Caco-2 (cell line): Measurements from ENCODE around the gene SIGLEC15. TPM values are rescaled to one million over a fixed set of nuclear protein-coding genes. Genes with fewer than 3 reads are reported as not detected.
"Not testable (repeated sequence)": the region's sequence is repeated elsewhere in the genome, so short reads cannot be mapped to it uniquely, and the experiment has no call there.

ENCODE experiments used
- BruUV-seq: library from RNA; stranded (reverse); fragments of 400-500 nt; replicated peaks from 2 replicates; lab custom pipeline; 2021; lab: Mats Ljungman, UMichigan
- CTCF ChIA-PET: fragments of 300-600 bp; sonication (Branson Sonifier 250); formaldehyde crosslinking; loops from one replicate; lab custom pipeline; 2022; ENCODE audit warnings: antibody characterized with exemption; lab: Charles Lee
- POLR2A ChIA-PET: fragments of 300-600 bp; sonication (Branson Sonifier 250); formaldehyde crosslinking; loops from one replicate; lab custom pipeline; 2022; ENCODE audit warnings: antibody characterized with exemption; lab: Charles Lee
- DNase-seq, 2 experiments: peaks; one replicate each; pipeline versions ENCODE4 v3.0.0 to v3.0.0-alpha.2; 2020 to 2022
- H3K27me3 ChIP-seq: replicated peaks from 2 replicates; pipeline ENCODE4 v1.6.0; 2011; ENCODE audit warnings: low read length; ENCODE audit not compliant: control insufficient read depth, insufficient read depth
- H3K36me3 ChIP-seq: 2 replicates; pipeline ENCODE4 v1.5.1; 2011; ENCODE audit warnings: low read length; ENCODE audit not compliant: control insufficient read depth, insufficient read depth
- H3K4me1 ChIP-seq: fragments of 250-450 bp; sonication (Bioruptor Pico); 2 replicates; pipeline ENCODE4 v1.5.1; 2020; ENCODE audit warnings: mild to moderate bottlenecking
- H3K4me3 ChIP-seq: 2 replicates; pipeline ENCODE4 v1.5.1; 2011; ENCODE audit warnings: low read depth, mild to moderate bottlenecking, control low read depth, low read length
- H3K9me3 ChIP-seq: fragments of 250-450 bp; sonication (Bioruptor Pico); 2 replicates; pipeline ENCODE4 v1.5.1; 2020; ENCODE audit warnings: mild to moderate bottlenecking, moderate library complexity
- H3K27ac Mint-ChIP-seq: one replicate; pipeline ENCODE4 v1.8.0; 2022; ENCODE audit warnings: mixed read lengths; ENCODE audit not compliant: unreplicated experiment
- H3K27me3 Mint-ChIP-seq: one replicate; pipeline ENCODE4 v1.8.0; 2022; ENCODE audit warnings: mixed read lengths; ENCODE audit not compliant: insufficient read depth, unreplicated experiment
- H3K36me3 Mint-ChIP-seq: one replicate; pipeline ENCODE4 v1.8.0; 2022; ENCODE audit warnings: mild to moderate bottlenecking, mixed read lengths; ENCODE audit not compliant: insufficient read depth, unreplicated experiment
- H3K4me1 Mint-ChIP-seq: one replicate; pipeline ENCODE4 v1.8.0; 2022; ENCODE audit warnings: low read depth, mixed read lengths; ENCODE audit not compliant: unreplicated experiment
- H3K4me3 Mint-ChIP-seq: one replicate; pipeline ENCODE4 v1.8.0; 2022; ENCODE audit warnings: mild to moderate bottlenecking, moderate library complexity, mixed read lengths; ENCODE audit not compliant: unreplicated experiment
- H3K9me3 Mint-ChIP-seq: one replicate; pipeline ENCODE4 v1.8.0; 2022; ENCODE audit warnings: mixed read lengths; ENCODE audit not compliant: unreplicated experiment
- CTCF ChIP-seq, 2 experiments: fragments of 200-600 bp in 1 of 2; IDR thresholded peaks; 1 replicate in 1 of 2; 2 replicates in 1 of 2; pipeline versions ENCODE4 v1.5.1 to v1.8.0; 2011 to 2022; ENCODE audit warnings: antibody characterized with exemption in 1 of 2, control low read depth in 1 of 2, inconsistent platforms in 1 of 2, low read depth in 1 of 2, low read length in 1 of 2, mild to moderate bottlenecking in 1 of 2, moderate library complexity in 1 of 2; ENCODE audit not compliant: insufficient read depth in 1 of 2, severe bottlenecking in 1 of 2, unreplicated experiment in 1 of 2
- intact Hi-C: fragments of 100-400 bp; cut with micrococcal nuclease; formaldehyde crosslinking; loops from one replicate; pipeline ENCODE4 v1.10.0; 2022; ENCODE audit not compliant: unreplicated experiment
- total RNA-seq: library from RNA; stranded (reverse); gene quantifications from 2 replicates; pipeline ENCODE4 v1.2.3, GENCODE V29; 2022

SIGLEC15 gene
- total RNA-seq, 1 experiment from 2014 or later: not detected

GRCh38 chr18:45806226-45806625, 19.2 kb upstream of the SIGLEC15 start:
- Histone ChIP-seq H3K9me3 (no peaks in the 10 kb centered on the region), H3K4me1 (no peaks in the 10 kb centered on the region), H3K36me3 (no peaks in the 10 kb centered on the region), H3K27me3 (no peaks in the 10 kb centered on the region), H3K4me3 (no peak overlapping the region)
- POLR2A ChIA-PET: no interaction called here
- no peak for DNase-seq
- H3K9me3 Mint-ChIP-seq: peaks cover 8% of the 10 kb centered on the region
- H3K4me1 Mint-ChIP-seq: no peaks in the 10 kb centered on the region
- no peak overlapping the region for H3K4me3 Mint-ChIP-seq
- no peak overlapping the region for H3K27ac Mint-ChIP-seq
- no peaks in the 10 kb centered on the region for H3K36me3 Mint-ChIP-seq
- no TSS peak for BruUV-seq
- TF ChIP-seq CTCF (IDR thresholded peaks at IDR 0.05; ENCODE audit: insufficient read depth in 1 of 2, low read depth in 1 of 2, low read length in 1 of 2, severe bottlenecking in 1 of 2, unreplicated experiment in 1 of 2): no peak
- CTCF ChIA-PET: no interaction called here
- intact Hi-C loops: no loop called here
- no peaks in the 10 kb centered on the region for H3K27me3 Mint-ChIP-seq

- H3K36me3 ChIP-seq, H3K4me1 Mint-ChIP-seq, BruUV-seq, H3K36me3 Mint-ChIP-seq, H3K9me3 Mint-ChIP-seq, H3K4me3 Mint-ChIP-seq, H3K27ac Mint-ChIP-seq, H3K27me3 Mint-ChIP-seq, DNase-seq, H3K4me3 ChIP-seq, H3K9me3 ChIP-seq, intact Hi-C loops, H3K27me3 ChIP-seq, H3K4me1 ChIP-seq, POLR2A ChIA-PET: not testable (repeated sequence)
- CTCF ChIA-PET: interaction anchor here (0.6 kb wide), 1 partner anchor 70 kb away, joined by 3 read pairs; no protein-coding TSS in a partner anchor
Observed at GRCh38 chr18:45807144-45807543, 18.3 kb upstream of the SIGLEC15 start.

DNA sequence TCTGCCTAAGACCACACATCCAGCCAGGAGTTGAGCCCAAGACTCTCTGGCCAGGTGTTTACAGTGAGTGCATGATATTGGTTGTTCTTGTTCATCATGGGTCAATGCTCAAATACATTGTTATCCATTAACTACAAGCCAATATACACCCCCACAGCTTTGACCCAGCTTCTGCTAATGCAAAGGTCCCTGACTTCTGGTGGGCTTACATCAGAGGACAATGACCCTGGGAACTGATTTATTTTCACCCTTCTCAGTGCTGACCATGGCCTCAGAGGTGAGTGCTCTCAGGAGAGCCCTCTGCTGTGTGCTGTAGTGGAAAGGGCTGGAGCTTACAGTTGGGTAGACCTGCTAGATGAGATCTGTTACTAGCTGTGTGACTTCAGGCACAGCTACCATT, 10.7 kb upstream of the SIGLEC15 start:
- CTCF ChIA-PET, H3K4me3 Mint-ChIP-seq, POLR2A ChIA-PET, H3K4me1 ChIP-seq, H3K9me3 Mint-ChIP-seq, H3K27ac Mint-ChIP-seq, H3K36me3 ChIP-seq, DNase-seq, H3K9me3 ChIP-seq, BruUV-seq, H3K4me3 ChIP-seq, H3K27me3 ChIP-seq, intact Hi-C loops, H3K27me3 Mint-ChIP-seq, H3K4me1 Mint-ChIP-seq, H3K36me3 Mint-ChIP-seq: not testable (repeated sequence)

DNA sequence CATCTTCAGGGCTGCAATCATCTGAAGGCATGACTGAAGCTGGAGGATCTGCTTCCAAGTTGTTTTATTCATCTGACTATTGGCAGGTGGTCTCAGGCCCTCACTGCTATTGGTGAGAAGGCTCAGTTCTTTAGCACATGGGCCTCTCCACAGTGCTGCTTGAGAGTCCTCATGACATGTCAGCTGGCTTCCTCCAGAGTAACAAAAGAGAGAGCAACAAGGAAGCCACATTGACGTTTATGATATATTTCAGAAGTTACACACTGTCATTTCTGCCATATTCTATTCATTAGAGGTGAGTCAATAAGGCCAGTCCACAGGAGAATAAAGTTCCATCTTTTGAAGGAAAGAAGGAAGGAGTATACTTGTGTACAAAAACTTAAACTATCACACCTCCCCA, 7.9 kb upstream of the SIGLEC15 start:
- intact Hi-C loops: no loop called here
- H3K4me1 ChIP-seq: no peaks in the 10 kb centered on the region
- ChIA-PET POLR2A (no interaction called here), CTCF (no interaction called here)
- Mint-ChIP-seq H3K36me3 (no peaks in the 10 kb centered on the region), H3K9me3 (no peaks in the 10 kb centered on the region), H3K27me3 (no peaks in the 10 kb centered on the region), H3K4me3 (no peak overlapping the region), H3K27ac (no peak overlapping the region), H3K4me1 (no peaks in the 10 kb centered on the region)
- TF ChIP-seq CTCF (IDR thresholded peaks at IDR 0.05; ENCODE audit: insufficient read depth in 1 of 2, low read depth in 1 of 2, low read length in 1 of 2, severe bottlenecking in 1 of 2, unreplicated experiment in 1 of 2): no peak
- no TSS peak for BruUV-seq
- no peaks in the 10 kb centered on the region for H3K9me3 ChIP-seq
- H3K4me3 ChIP-seq: no peak overlapping the region
- no peak for DNase-seq
- H3K36me3 ChIP-seq: no peaks in the 10 kb centered on the region
- H3K27me3 ChIP-seq: no peaks in the 10 kb centered on the region

DNA sequence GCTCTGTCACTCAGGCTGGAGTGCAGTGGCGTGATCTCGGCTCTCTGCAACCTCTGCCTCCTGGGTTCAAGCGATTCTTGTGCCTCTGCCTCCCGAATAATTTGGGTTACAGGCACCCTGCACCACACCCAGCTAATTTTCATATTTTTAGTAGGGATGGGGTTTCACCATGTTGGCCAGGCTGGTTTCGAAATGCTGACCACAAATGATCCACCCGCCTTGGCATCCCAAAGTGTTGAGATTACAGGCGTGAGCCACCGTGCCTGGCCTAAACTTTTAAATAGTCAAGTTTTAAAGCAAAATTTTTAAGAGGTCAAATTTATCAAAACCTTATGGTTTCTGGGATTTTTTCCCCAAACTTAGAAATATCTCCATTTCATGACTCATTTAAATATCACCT, 6.7 kb upstream of the SIGLEC15 start:
- H3K9me3 ChIP-seq, DNase-seq, H3K27me3 Mint-ChIP-seq, CTCF ChIA-PET, intact Hi-C loops, H3K4me3 Mint-ChIP-seq, H3K4me1 Mint-ChIP-seq, H3K27me3 ChIP-seq, H3K36me3 Mint-ChIP-seq, H3K4me3 ChIP-seq, POLR2A ChIA-PET, H3K4me1 ChIP-seq, BruUV-seq, H3K36me3 ChIP-seq, H3K9me3 Mint-ChIP-seq, H3K27ac Mint-ChIP-seq: not testable (repeated sequence)
